ENCODE data around the gene SMPD2.
A peak's percentile ranks its signal among the peaks of the same experiment; 100 is the strongest.

Gene SMPD2

GRCh38 chr6:109440331-109441068 is at the start of gene SMPD2, which contains the start of gene PPIL6:
Gene SMPD2, plus strand, starts transcription at chr6:109440724. Its CDS starts 398 bp downstream, at chr6:109441122.
Gene PPIL6, minus strand, starts transcription at chr6:109440628. Its CDS starts 38 bp downstream, at chr6:109440590.
- Histone ChIP-seq H3K9ac (ENCODE audit: low read depth, low read length) (peak within 1 kb of the TSS; percentile 63; the same call in 1 of the 2 replicates), H3K4me3 (ENCODE audit: low read depth, low read length) (peak within 1 kb of the TSS; percentile 98), H3K27me3 (ENCODE audit: control insufficient read depth, insufficient read depth, low read length) (peaks cover 5% of the 10 kb centered on the region; the same call in 1 of the 2 replicates), H3K4me1 (ENCODE audit: control insufficient read depth, insufficient read depth, low read length) (peaks cover 3% of the 10 kb centered on the region; the same call in 1 of the 2 replicates), H3K36me3 (ENCODE audit: control insufficient read depth, insufficient read depth, low read length) (peaks cover 34% of the 10 kb centered on the region), H3K9me3 (ENCODE audit: control insufficient read depth, insufficient read depth, low read length) (no peaks in the 10 kb centered on the region), H3K27ac (ENCODE audit: low read depth, low read length) (peak within 1 kb of the TSS; percentile 57)

DNA sequence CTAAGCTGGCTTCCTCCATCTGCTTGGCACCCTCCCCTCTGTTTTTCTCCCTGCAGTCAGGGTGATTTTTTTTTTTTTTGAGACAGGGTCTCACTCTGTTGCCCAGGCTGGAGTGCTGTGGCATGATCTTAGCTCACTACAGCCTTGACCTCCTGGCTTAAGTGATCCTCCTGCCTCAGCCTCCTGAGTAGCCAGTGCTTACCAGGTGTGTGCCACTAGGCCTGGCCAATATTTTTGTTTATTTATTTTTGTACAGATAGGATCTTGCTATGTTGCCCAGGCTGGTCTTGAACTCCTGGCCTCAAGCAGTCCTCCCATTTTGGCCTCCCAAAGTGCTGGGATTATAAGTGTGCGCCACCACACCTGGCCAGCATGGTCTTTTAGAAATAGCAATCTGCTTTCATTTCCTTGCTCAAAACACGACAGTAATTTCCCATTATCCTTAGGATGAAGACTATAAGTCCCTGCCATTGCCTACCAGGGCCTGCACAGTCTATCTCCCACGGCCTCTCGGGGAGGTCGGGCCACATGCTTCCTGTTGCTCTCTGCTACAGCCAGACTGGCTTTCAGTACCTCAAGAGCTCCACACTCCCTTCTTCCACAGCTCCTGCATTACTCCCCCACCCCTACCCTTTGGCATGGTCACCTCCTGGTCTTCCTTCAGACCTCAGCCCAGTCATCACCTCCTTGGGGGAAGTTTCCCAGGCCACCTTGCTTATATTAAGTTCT is 47.2 kb upstream of the SMPD2 start:
- H3K4me3 ChIP-seq (ENCODE audit: low read depth, low read length), result no peak overlapping the region
- no peaks in the 10 kb centered on the region for H3K9me3 ChIP-seq (ENCODE audit: control insufficient read depth, insufficient read depth, low read length)
- H3K4me1 ChIP-seq (ENCODE audit: control insufficient read depth, insufficient read depth, low read length), result no peaks in the 10 kb centered on the region
- no peaks in the 10 kb centered on the region for H3K36me3 ChIP-seq (ENCODE audit: control insufficient read depth, insufficient read depth, low read length)
- H3K27me3 ChIP-seq (ENCODE audit: control insufficient read depth, insufficient read depth, low read length), result no peaks in the 10 kb centered on the region
- no peak overlapping the region for H3K9ac ChIP-seq (ENCODE audit: low read depth, low read length)
- H3K27ac ChIP-seq (ENCODE audit: low read depth, low read length), result no peak overlapping the region

DNA sequence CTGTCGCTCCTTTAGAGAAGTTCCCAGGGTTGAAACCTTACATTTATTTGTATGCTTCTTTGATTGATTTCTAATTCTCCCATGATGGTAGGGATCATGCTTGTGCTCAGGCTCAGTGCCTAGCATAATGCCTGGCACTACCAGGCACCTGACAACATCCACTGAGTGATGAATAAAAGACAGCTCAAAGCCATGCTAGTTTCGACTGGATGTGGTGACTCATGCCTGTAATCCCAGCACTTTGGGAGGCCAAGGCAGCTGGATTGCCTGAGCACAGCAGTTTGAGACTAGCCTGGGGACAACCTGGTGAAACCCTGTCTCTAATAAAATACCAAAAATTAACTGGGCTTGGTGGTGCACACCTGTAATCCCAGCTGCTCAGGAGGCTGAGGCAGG is 46.6 kb upstream of the SMPD2 start:
- Histone ChIP-seq H3K9ac (ENCODE audit: low read depth, low read length) (no peak overlapping the region), H3K27me3 (ENCODE audit: control insufficient read depth, insufficient read depth, low read length) (no peaks in the 10 kb centered on the region), H3K4me3 (ENCODE audit: low read depth, low read length) (no peak overlapping the region), H3K4me1 (ENCODE audit: control insufficient read depth, insufficient read depth, low read length) (no peaks in the 10 kb centered on the region), H3K9me3 (ENCODE audit: control insufficient read depth, insufficient read depth, low read length) (no peaks in the 10 kb centered on the region), H3K36me3 (ENCODE audit: control insufficient read depth, insufficient read depth, low read length) (no peaks in the 10 kb centered on the region), H3K27ac (ENCODE audit: low read depth, low read length) (no peak overlapping the region)

- no peaks in the 10 kb centered on the region for H3K36me3 ChIP-seq (ENCODE audit: control insufficient read depth, insufficient read depth, low read length)
Observed at GRCh38 chr6:109396046-109396718, 44.3 kb upstream of the SMPD2 start.

DNA sequence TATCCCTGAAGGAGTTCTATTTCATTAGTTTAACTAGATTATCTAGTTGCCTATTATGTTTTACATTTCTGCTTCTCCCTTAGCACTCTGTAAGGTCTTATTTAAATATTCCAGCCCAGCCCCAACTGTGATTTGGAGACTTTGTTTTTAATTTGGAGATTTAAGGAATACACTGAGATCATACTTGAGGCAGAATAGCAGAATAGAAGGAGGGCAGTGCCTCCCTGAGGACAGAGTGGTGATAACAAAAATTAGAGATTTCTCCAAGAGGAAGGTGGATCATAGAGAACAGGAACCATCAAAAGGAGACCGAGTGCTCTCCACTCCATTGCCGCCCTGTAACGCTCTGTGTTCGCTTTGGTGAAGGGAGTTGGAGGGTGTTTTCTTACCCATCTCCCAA is 43.5 kb upstream of the SMPD2 start:
- H3K36me3 ChIP-seq (ENCODE audit: control insufficient read depth, insufficient read depth, low read length), result no peaks in the 10 kb centered on the region
- no peak overlapping the region for H3K9ac ChIP-seq (ENCODE audit: low read depth, low read length)
- no peaks in the 10 kb centered on the region for H3K4me1 ChIP-seq (ENCODE audit: control insufficient read depth, insufficient read depth, low read length)
- no peak overlapping the region for H3K27ac ChIP-seq (ENCODE audit: low read depth, low read length)
- no peaks in the 10 kb centered on the region for H3K9me3 ChIP-seq (ENCODE audit: control insufficient read depth, insufficient read depth, low read length)
- no peak overlapping the region for H3K4me3 ChIP-seq (ENCODE audit: low read depth, low read length)
- H3K27me3 ChIP-seq (ENCODE audit: control insufficient read depth, insufficient read depth, low read length), result no peaks in the 10 kb centered on the region

More at GRCh38 chr6:109396046-109396718, 44.3 kb upstream of the SMPD2 start:
- Histone ChIP-seq H3K27me3 (ENCODE audit: control insufficient read depth, insufficient read depth, low read length) (no peaks in the 10 kb centered on the region), H3K27ac (ENCODE audit: low read depth, low read length) (no peak overlapping the region), H3K9me3 (ENCODE audit: control insufficient read depth, insufficient read depth, low read length) (no peaks in the 10 kb centered on the region), H3K9ac (ENCODE audit: low read depth, low read length) (no peak overlapping the region), H3K4me1 (ENCODE audit: control insufficient read depth, insufficient read depth, low read length) (no peaks in the 10 kb centered on the region), H3K4me3 (ENCODE audit: low read depth, low read length) (no peak overlapping the region)

GRCh38 chr6:109406196-109406595 is 34.3 kb upstream of the SMPD2 start:
- Histone ChIP-seq H3K4me1 (ENCODE audit: control insufficient read depth, insufficient read depth, low read length) (no peaks in the 10 kb centered on the region), H3K9ac (ENCODE audit: low read depth, low read length) (no peak overlapping the region), H3K27ac (ENCODE audit: low read depth, low read length) (no peak overlapping the region)

GRCh38 chr6:109411034-109411433 is 29.5 kb upstream of the SMPD2 start:
- no peaks in the 10 kb centered on the region for H3K27me3 ChIP-seq (ENCODE audit: control insufficient read depth, insufficient read depth, low read length)
- H3K9me3 ChIP-seq (ENCODE audit: control insufficient read depth, insufficient read depth, low read length), result no peaks in the 10 kb centered on the region
- no peaks in the 10 kb centered on the region for H3K36me3 ChIP-seq (ENCODE audit: control insufficient read depth, insufficient read depth, low read length)
- no peak overlapping the region for H3K4me3 ChIP-seq (ENCODE audit: low read depth, low read length)
- H3K9ac ChIP-seq (ENCODE audit: low read depth, low read length), result no peak overlapping the region
- H3K27ac ChIP-seq (ENCODE audit: low read depth, low read length), result no peak overlapping the region
- no peaks in the 10 kb centered on the region for H3K4me1 ChIP-seq (ENCODE audit: control insufficient read depth, insufficient read depth, low read length)

More at GRCh38 chr6:109406196-109406595, 34.3 kb upstream of the SMPD2 start:
- Histone ChIP-seq H3K4me3 (ENCODE audit: low read depth, low read length) (no peak overlapping the region), H3K9me3 (ENCODE audit: control insufficient read depth, insufficient read depth, low read length) (no peaks in the 10 kb centered on the region), H3K27me3 (ENCODE audit: control insufficient read depth, insufficient read depth, low read length) (no peaks in the 10 kb centered on the region), H3K36me3 (ENCODE audit: control insufficient read depth, insufficient read depth, low read length) (no peaks in the 10 kb centered on the region)

DNA sequence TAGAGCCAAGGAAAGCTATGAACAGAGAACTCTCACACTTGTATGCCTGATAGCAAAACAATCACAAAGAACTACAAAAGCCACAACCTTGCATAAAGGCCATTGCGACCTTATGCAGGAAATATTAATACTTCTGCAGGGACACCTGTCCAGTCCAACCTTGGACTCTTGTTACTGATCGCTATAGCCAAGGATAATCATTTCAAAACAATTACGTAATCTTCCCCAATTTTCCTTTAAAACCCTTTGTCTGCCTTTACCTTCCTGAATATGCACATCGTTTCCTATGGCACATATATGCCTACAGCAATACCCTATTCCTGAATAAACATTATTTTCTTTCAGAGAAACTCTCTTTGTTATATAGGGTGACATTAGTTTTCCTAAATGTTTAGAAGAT is 22.9 kb upstream of the SMPD2 start:
- H3K27ac ChIP-seq (ENCODE audit: low read depth, low read length), result no peak overlapping the region
- no peaks in the 10 kb centered on the region for H3K4me1 ChIP-seq (ENCODE audit: control insufficient read depth, insufficient read depth, low read length)
- no peak overlapping the region for H3K4me3 ChIP-seq (ENCODE audit: low read depth, low read length)
- H3K36me3 ChIP-seq (ENCODE audit: control insufficient read depth, insufficient read depth, low read length), result no peaks in the 10 kb centered on the region
- H3K9me3 ChIP-seq (ENCODE audit: control insufficient read depth, insufficient read depth, low read length), result no peaks in the 10 kb centered on the region
- H3K27me3 ChIP-seq (ENCODE audit: control insufficient read depth, insufficient read depth, low read length), result no peaks in the 10 kb centered on the region
- no peak overlapping the region for H3K9ac ChIP-seq (ENCODE audit: low read depth, low read length)

GRCh38 chr6:109420751-109421150 is 19.8 kb upstream of the SMPD2 start:
- no peaks in the 10 kb centered on the region for H3K36me3 ChIP-seq (ENCODE audit: control insufficient read depth, insufficient read depth, low read length)
- no peaks in the 10 kb centered on the region for H3K27me3 ChIP-seq (ENCODE audit: control insufficient read depth, insufficient read depth, low read length)
- H3K9me3 ChIP-seq (ENCODE audit: control insufficient read depth, insufficient read depth, low read length), result no peaks in the 10 kb centered on the region
- H3K27ac ChIP-seq (ENCODE audit: low read depth, low read length), result no peak overlapping the region
- H3K4me1 ChIP-seq (ENCODE audit: control insufficient read depth, insufficient read depth, low read length), result no peaks in the 10 kb centered on the region
- H3K9ac ChIP-seq (ENCODE audit: low read depth, low read length), result no peak overlapping the region
- no peak overlapping the region for H3K4me3 ChIP-seq (ENCODE audit: low read depth, low read length)

DNA sequence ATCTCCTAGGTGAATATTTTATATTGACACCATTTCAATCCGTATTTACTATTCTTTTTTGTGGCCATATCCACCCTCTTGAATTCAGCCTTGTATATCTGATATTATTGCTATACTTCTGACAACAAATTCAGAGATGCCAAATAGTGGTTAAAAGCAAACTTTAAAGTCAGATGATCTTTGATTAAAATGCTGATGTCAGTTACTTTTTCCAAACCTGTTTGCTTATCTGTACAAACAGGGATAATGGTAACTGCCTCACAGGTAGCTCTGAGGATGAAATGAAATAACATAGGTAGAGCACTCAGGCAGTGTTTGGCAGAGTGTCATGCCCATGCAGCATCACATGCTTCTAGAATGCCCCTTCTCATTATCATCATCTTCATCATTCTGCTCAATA is 19.3 kb upstream of the SMPD2 start:
- Histone ChIP-seq H3K4me1 (ENCODE audit: control insufficient read depth, insufficient read depth, low read length) (no peaks in the 10 kb centered on the region), H3K4me3 (ENCODE audit: low read depth, low read length) (no peak overlapping the region), H3K27ac (ENCODE audit: low read depth, low read length) (no peak overlapping the region), H3K27me3 (ENCODE audit: control insufficient read depth, insufficient read depth, low read length) (no peaks in the 10 kb centered on the region), H3K9ac (ENCODE audit: low read depth, low read length) (no peak overlapping the region), H3K9me3 (ENCODE audit: control insufficient read depth, insufficient read depth, low read length) (no peaks in the 10 kb centered on the region), H3K36me3 (ENCODE audit: control insufficient read depth, insufficient read depth, low read length) (no peaks in the 10 kb centered on the region)

GRCh38 chr6:109424946-109425345 is 15.6 kb upstream of the SMPD2 start:
- Histone ChIP-seq H3K4me1 (ENCODE audit: control insufficient read depth, insufficient read depth, low read length) (no peaks in the 10 kb centered on the region), H3K9me3 (ENCODE audit: control insufficient read depth, insufficient read depth, low read length) (no peaks in the 10 kb centered on the region), H3K27me3 (ENCODE audit: control insufficient read depth, insufficient read depth, low read length) (no peaks in the 10 kb centered on the region), H3K4me3 (ENCODE audit: low read depth, low read length) (no peak overlapping the region), H3K9ac (ENCODE audit: low read depth, low read length) (no peak overlapping the region), H3K36me3 (ENCODE audit: control insufficient read depth, insufficient read depth, low read length) (no peaks in the 10 kb centered on the region), H3K27ac (ENCODE audit: low read depth, low read length) (no peak overlapping the region)

Data from HUES48 (cell line).